SU-DHL-6 (cell line): ENCODE results near the gene DYNC1H1.

ENCODE experiments used
- H2AFZ ChIP-seq: fragments of 200-600 bp; sonication (generic); 2 replicates; pipeline ENCODE4 v1.6.1; 2014; ENCODE audit warnings: low read depth, mild to moderate bottlenecking, moderate library complexity, mixed read lengths, antibody characterized with exemption, low read length; ENCODE audit not compliant: severe bottlenecking
- H3F3A ChIP-seq: fragments of 200-600 bp; shearing (Covaris generic); 2 replicates; pipeline ENCODE4 v1.6.0; 2016; ENCODE audit warnings: antibody characterized with exemption, mild to moderate bottlenecking; ENCODE audit not compliant: insufficient read depth
- H3K27ac ChIP-seq: fragments of 200-600 bp; sonication (generic); 2 replicates; pipeline ENCODE4 v1.5.1; 2016; ENCODE audit warnings: low read depth, mild to moderate bottlenecking, low read length, moderate library complexity, mixed read lengths
- H3K27me3 ChIP-seq: fragments of 200-600 bp; sonication (generic), shearing (Covaris generic); 2 replicates; pipeline ENCODE4 v1.6.0; 2014; ENCODE audit warnings: mild to moderate bottlenecking, low read length
- H3K36me3 ChIP-seq: fragments of 200-600 bp; sonication (generic); 2 replicates; pipeline ENCODE4 v1.6.1; 2014; ENCODE audit warnings: mild to moderate bottlenecking, low read length, mixed read lengths
- H3K4me2 ChIP-seq: fragments of 300-600, 200-600 bp; shearing (Covaris generic), sonication (generic); 2 replicates; pipeline ENCODE4 v1.6.0; 2014; ENCODE audit warnings: low read length, low read depth, mild to moderate bottlenecking; ENCODE audit not compliant: poor library complexity, severe bottlenecking
- H3K4me3 ChIP-seq: fragments of 200-600 bp; sonication (generic); 2 replicates; pipeline ENCODE4 v1.5.1; 2014; ENCODE audit warnings: antibody characterized with exemption, low read length, mild to moderate bottlenecking, mixed read lengths; ENCODE audit not compliant: insufficient read depth, poor library complexity, severe bottlenecking
- H3K79me2 ChIP-seq: fragments of 200-600 bp; sonication (generic); 2 replicates; pipeline ENCODE4 v1.6.1; 2014; ENCODE audit warnings: mild to moderate bottlenecking, low read length, moderate library complexity; ENCODE audit not compliant: insufficient read depth
- H3K9ac ChIP-seq: fragments of 200-600 bp; sonication (generic); 2 replicates; pipeline ENCODE4 v1.7.0; 2014; ENCODE audit warnings: mild to moderate bottlenecking, low read length
- H3K9me2 ChIP-seq: fragments of 200-600 bp; sonication (generic); replicated peaks from 2 replicates; pipeline ENCODE4 v1.6.1; 2014; ENCODE audit warnings: low read length; ENCODE audit not compliant: insufficient read depth
- H3K9me3 ChIP-seq: fragments of 200-600 bp; sonication (generic); 2 replicates; pipeline ENCODE4 v1.6.1; 2014; ENCODE audit warnings: low read length, mixed read lengths; ENCODE audit not compliant: insufficient read depth
- H4K20me1 ChIP-seq: fragments of 200-600 bp; sonication (generic); 2 replicates; pipeline ENCODE4 v1.6.1; 2014; ENCODE audit warnings: low read depth, mild to moderate bottlenecking, antibody characterized with exemption, low read length, moderate library complexity, mixed read lengths
- CTCF ChIP-seq: fragments of 200-600 bp; sonication (generic); IDR thresholded peaks from one replicate; pipeline ENCODE4 v1.5.1; 2017; ENCODE audit warnings: antibody characterized with exemption, mild to moderate bottlenecking, low read length, moderate library complexity; ENCODE audit not compliant: insufficient read depth, poor library complexity, severe bottlenecking
- EZH2phosphoT487 ChIP-seq: fragments of 200-600 bp; sonication (generic), shearing (Covaris generic); conservative IDR thresholded peaks from 2 replicates; pipeline ENCODE4 v1.6.1; 2018; ENCODE audit warnings: mild to moderate bottlenecking, antibody characterized with exemption, low read length, moderate library complexity, mixed read lengths

The DYNC1H1 gene

GRCh38 chr14:101927859-101928258 is 36.5 kb upstream of the DYNC1H1 start:
- Histone ChIP-seq H3K79me2 (no peaks in the 10 kb centered on the region), H3K9ac (no peak overlapping the region), H3K9me3 (no peaks in the 10 kb centered on the region), H3K4me2 (no peak overlapping the region), H3K27ac (no peak overlapping the region), H3K36me3 (peaks cover 7% of the 10 kb centered on the region; the same call in 1 of the 2 replicates), H3K9me2 (no peaks in the 10 kb centered on the region), H2AFZ (no peak overlapping the region), H4K20me1 (no peaks in the 10 kb centered on the region), H3K4me3 (no peak overlapping the region), H3F3A (peaks cover 7% of the 10 kb centered on the region), H3K27me3 (no peaks in the 10 kb centered on the region)
- TF ChIP-seq CTCF (no peak), EZH2phosphoT487 (no peak)

- no peak overlapping the region for H2AFZ ChIP-seq
- peaks cover 6% of the 10 kb centered on the region; the same call in 1 of the 2 replicates for H3K36me3 ChIP-seq
- H3K9ac ChIP-seq = no peak overlapping the region
- no peaks in the 10 kb centered on the region for H3K79me2 ChIP-seq
- peaks cover 2% of the 10 kb centered on the region for H3F3A ChIP-seq
- no peaks in the 10 kb centered on the region for H3K9me2 ChIP-seq
- no peak overlapping the region for H3K4me3 ChIP-seq
- no peak overlapping the region for H3K27ac ChIP-seq
- no peaks in the 10 kb centered on the region for H3K27me3 ChIP-seq
- H4K20me1 ChIP-seq = no peaks in the 10 kb centered on the region
- TF ChIP-seq CTCF = no peak
- TF ChIP-seq EZH2phosphoT487 = no peak
- no peaks in the 10 kb centered on the region for H3K9me3 ChIP-seq
- H3K4me2 ChIP-seq = no peak overlapping the region
These were observed 35.9 kb upstream of the DYNC1H1 start for GRCh38 chr14:101928415-101928841.

GRCh38 chr14:101929096-101929495 is 35.3 kb upstream of the DYNC1H1 start:
- no peaks in the 10 kb centered on the region for H4K20me1 ChIP-seq
- H3K9me2 ChIP-seq = no peaks in the 10 kb centered on the region
- H3K9me3 ChIP-seq = no peaks in the 10 kb centered on the region
- peaks cover 3% of the 10 kb centered on the region; the same call in 1 of the 2 replicates for H3K36me3 ChIP-seq
- no peak overlapping the region for H3K4me3 ChIP-seq
- no peak overlapping the region for H3K9ac ChIP-seq
- H2AFZ ChIP-seq = no peak overlapping the region
- no peak overlapping the region for H3K4me2 ChIP-seq
- no peak overlapping the region for H3K27ac ChIP-seq
- H3K79me2 ChIP-seq = no peaks in the 10 kb centered on the region
- no peaks in the 10 kb centered on the region for H3K27me3 ChIP-seq
- TF ChIP-seq CTCF = no peak
- TF ChIP-seq EZH2phosphoT487 = no peak
- no peaks in the 10 kb centered on the region; the same call in 1 of the 2 replicates for H3F3A ChIP-seq
